ENCODE results near the gene NOS1.

GRCh38 chr12:117388951-117389446 is 27.6 kb upstream of the NOS1 start:
- TF ChIP-seq POLR2A (IDR thresholded peaks at IDR 0.05) (no peak), CTCF (IDR thresholded peaks at IDR 0.05) (no peak), POLR2AphosphoS5 (IDR thresholded peaks at IDR 0.05) (no peak)
